SKM-1 (cell line): ENCODE measurements around the gene PARP3.
A peak's percentile ranks its signal among the peaks of the same experiment; 100 is the strongest.
"Not testable (repeated sequence)": the region's sequence is repeated elsewhere in the genome, so short reads cannot be mapped to it uniquely, and the experiment has no call there.

Experiments
- DNase-seq: peaks from one replicate; lab custom pipeline; 2025; ENCODE audit not compliant: unreplicated experiment; lab: John Stamatoyannopoulos, UW

PARP3 gene

GRCh38 chr3:51941798-51942602 lies at the start of gene PARP3, which contains the start of gene RRP9:
Gene PARP3, plus strand, starts transcription at chr3:51942363. Its CDS starts 993 bp downstream, at chr3:51943356.
Gene RRP9, minus strand, starts transcription at chr3:51941904. Its CDS starts 37 bp downstream, at chr3:51941867.
- peak; percentile 100 for DNase-seq

GRCh38 chr3:51894391-51894790 lies 47.8 kb upstream of the PARP3 start:
- no peak for DNase-seq

- DNase-seq: no peak
Observed at GRCh38 chr3:51894939-51895338, 47.2 kb upstream of the PARP3 start.

GRCh38 chr3:51896607-51897305 lies 45.4 kb upstream of the PARP3 start:
- DNase-seq: no peak

GRCh38 chr3:51897391-51897790 lies 44.8 kb upstream of the PARP3 start:
- DNase-seq: no peak

GRCh38 chr3:51900043-51900442 lies 42.1 kb upstream of the PARP3 start:
- DNase-seq: not testable (repeated sequence)

- not testable (repeated sequence) for DNase-seq
Observed at GRCh38 chr3:51902361-51902760, 39.8 kb upstream of the PARP3 start.

- DNase-seq: no peak
Observed at GRCh38 chr3:51904034-51904823, 37.9 kb upstream of the PARP3 start.

- no peak for DNase-seq
Observed at GRCh38 chr3:51908026-51908425, 34.1 kb upstream of the PARP3 start.

- DNase-seq: no peak
Observed at GRCh38 chr3:51916418-51916817, 25.7 kb upstream of the PARP3 start.

GRCh38 chr3:51921081-51921578 lies 21.0 kb upstream of the PARP3 start:
- DNase-seq: no peak

- no peak for DNase-seq
Observed at GRCh38 chr3:51927061-51927977, 14.8 kb upstream of the PARP3 start.

- no peak for DNase-seq
Observed at GRCh38 chr3:51928438-51928837, 13.7 kb upstream of the PARP3 start.

GRCh38 chr3:51928981-51929380 lies 13.2 kb upstream of the PARP3 start:
- DNase-seq: not testable (repeated sequence)

GRCh38 chr3:51929420-51930003 lies 12.7 kb upstream of the PARP3 start:
- no peak for DNase-seq

GRCh38 chr3:51930439-51930838 lies 11.7 kb upstream of the PARP3 start:
- DNase-seq: no peak

GRCh38 chr3:51931756-51932155 lies 10.4 kb upstream of the PARP3 start:
- DNase-seq: no peak

GRCh38 chr3:51932471-51933370 lies 9.4 kb upstream of the PARP3 start:
- DNase-seq: no peak
